Right lobe of liver (tissue), 6 donors: ENCODE results near the gene GJC1. TPM values are rescaled to one million over a fixed set of nuclear protein-coding genes. Genes with fewer than 3 reads are reported as not detected.

ENCODE experiments used
- ATAC-seq, 4 donors: fragments of 200-7000 bp; cut with Tn5 transposase; one replicate each; pipeline ENCODE4 v1.9.1; 2020; ENCODE audit warnings: mild to moderate bottlenecking in 4 of 4, moderate library complexity in 4 of 4
- DNase-seq, 3 donors: peaks; one replicate each; pipeline ENCODE4 v3.0.0-alpha.2; 2020
- H3K27ac ChIP-seq, 3 donors: fragments of 200-600 bp; one replicate each; pipeline ENCODE4 v1.8.0; 2022
- H3K27me3 ChIP-seq, 2 donors: fragments of 200-600 bp; one replicate each; pipeline ENCODE4 v1.8.0; 2022
- H3K36me3 ChIP-seq, 4 donors: fragments of 200-600 bp; sonication (generic) in 1 of 4; one replicate each; pipeline versions ENCODE4 v1.5.1 to v1.8.0; 2017 to 2022; ENCODE audit warnings: control low read depth in 1 of 4
- H3K4me1 ChIP-seq, 4 donors: fragments of 200-600 bp; sonication (generic) in 1 of 4; one replicate each; pipeline versions ENCODE4 v1.5.1 to v1.8.0; 2017 to 2022; ENCODE audit warnings: control low read depth in 1 of 4
- H3K4me3 ChIP-seq, 3 donors: fragments of 200-600 bp; one replicate each; pipeline ENCODE4 v1.8.0; 2022
- H3K9me3 ChIP-seq, 4 donors: fragments of 200-600 bp; sonication (generic) in 1 of 4; one replicate each; pipeline versions ENCODE4 v1.5.1 to v1.8.0; 2017 to 2022; ENCODE audit warnings: control low read depth in 1 of 4
- POLR2A ChIP-seq: fragments of 450-650 bp; IDR thresholded peaks from one replicate; pipeline ENCODE4 v1.6.1; 2017; ENCODE audit warnings: antibody characterized with exemption, mild to moderate bottlenecking
- WGBS: methylation state at CpG from one replicate; pipeline ENCODE4 v1.1.6; 2018; ENCODE audit warnings: low coverage, low lambda C conversion rate; ENCODE audit not compliant: insufficient coverage; ENCODE audit errors: missing lambda C conversion rate; 5-methylcytosine and 5-hydroxymethylcytosine counted together
- intact Hi-C, 2 donors: fragments of 100-400 bp; cut with DNase I; formaldehyde crosslinking; loops; one replicate each; pipeline versions ENCODE4 v1.11.2 to v1.14.1; 2022
- total RNA-seq, 6 experiments: library from RNA; depleted of rRNA in 2 of 6; stranded (reverse); fragments of >200 nt in 2 of 6; fragmentation: NEBNext Ultra II Directional in 3 of 6; extraction: Animal tissue kit (Norgen Biotek cat#: 25700) in 3 of 6; gene quantifications; one replicate each; pipeline versions ENCODE4 v1.1.0 to v1.2.4, GENCODE V29; 2016 to 2023
- TF ChIP-seq, protein P1 (sequence below), 4 donors: fragments of 200-600 bp in 3 of 4; fragments of 450-650 bp in 1 of 4; IDR thresholded peaks; one replicate each; pipeline versions ENCODE4 v1.5.1 to v1.8.0; 2016 to 2022; ENCODE audit warnings: antibody characterized with exemption in 4 of 4, mild to moderate bottlenecking in 2 of 4
- donor health status: DM: no; HTN: yes; CAD: no.
- donor health status: DM: no; HTN: no; CAD: no.
- donor health status: DM: no; HTN: no; CAD: no.
- donor health status: DM: no; HTN: yes; CAD: no.
- donor health status: DM: no; HTN: yes; CAD: no.

Gene GJC1
- total RNA-seq, 6 experiments from 2014 or later, result 0.18 to 0.84 (median 0.33) TPM

GRCh38 chr17:44780161-44780560 is 49.9 kb downstream of the GJC1 start:
- intact Hi-C loops, result no loop called here
- Histone ChIP-seq H3K4me1 (peaks cover 0 to 9% (median 1%) of the 10 kb centered on the region in 4 donors), H3K27ac (no peak overlapping the region), H3K4me3 (no peak overlapping the region), H3K27me3 (no peaks in the 10 kb centered on the region), H3K9me3 (no peaks in the 10 kb centered on the region), H3K36me3 (no peaks in the 10 kb centered on the region)
- no peak for DNase-seq
- TF ChIP-seq POLR2A, result no peak
- TF ChIP-seq, protein P1, sequence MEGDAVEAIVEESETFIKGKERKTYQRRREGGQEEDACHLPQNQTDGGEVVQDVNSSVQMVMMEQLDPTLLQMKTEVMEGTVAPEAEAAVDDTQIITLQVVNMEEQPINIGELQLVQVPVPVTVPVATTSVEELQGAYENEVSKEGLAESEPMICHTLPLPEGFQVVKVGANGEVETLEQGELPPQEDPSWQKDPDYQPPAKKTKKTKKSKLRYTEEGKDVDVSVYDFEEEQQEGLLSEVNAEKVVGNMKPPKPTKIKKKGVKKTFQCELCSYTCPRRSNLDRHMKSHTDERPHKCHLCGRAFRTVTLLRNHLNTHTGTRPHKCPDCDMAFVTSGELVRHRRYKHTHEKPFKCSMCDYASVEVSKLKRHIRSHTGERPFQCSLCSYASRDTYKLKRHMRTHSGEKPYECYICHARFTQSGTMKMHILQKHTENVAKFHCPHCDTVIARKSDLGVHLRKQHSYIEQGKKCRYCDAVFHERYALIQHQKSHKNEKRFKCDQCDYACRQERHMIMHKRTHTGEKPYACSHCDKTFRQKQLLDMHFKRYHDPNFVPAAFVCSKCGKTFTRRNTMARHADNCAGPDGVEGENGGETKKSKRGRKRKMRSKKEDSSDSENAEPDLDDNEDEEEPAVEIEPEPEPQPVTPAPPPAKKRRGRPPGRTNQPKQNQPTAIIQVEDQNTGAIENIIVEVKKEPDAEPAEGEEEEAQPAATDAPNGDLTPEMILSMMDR (IDR thresholded peaks at IDR 0.05), result no peak
- WGBS, result 72% methylated on average over 7 of the region's 12 CpGs
- no peak for ATAC-seq

DNA sequence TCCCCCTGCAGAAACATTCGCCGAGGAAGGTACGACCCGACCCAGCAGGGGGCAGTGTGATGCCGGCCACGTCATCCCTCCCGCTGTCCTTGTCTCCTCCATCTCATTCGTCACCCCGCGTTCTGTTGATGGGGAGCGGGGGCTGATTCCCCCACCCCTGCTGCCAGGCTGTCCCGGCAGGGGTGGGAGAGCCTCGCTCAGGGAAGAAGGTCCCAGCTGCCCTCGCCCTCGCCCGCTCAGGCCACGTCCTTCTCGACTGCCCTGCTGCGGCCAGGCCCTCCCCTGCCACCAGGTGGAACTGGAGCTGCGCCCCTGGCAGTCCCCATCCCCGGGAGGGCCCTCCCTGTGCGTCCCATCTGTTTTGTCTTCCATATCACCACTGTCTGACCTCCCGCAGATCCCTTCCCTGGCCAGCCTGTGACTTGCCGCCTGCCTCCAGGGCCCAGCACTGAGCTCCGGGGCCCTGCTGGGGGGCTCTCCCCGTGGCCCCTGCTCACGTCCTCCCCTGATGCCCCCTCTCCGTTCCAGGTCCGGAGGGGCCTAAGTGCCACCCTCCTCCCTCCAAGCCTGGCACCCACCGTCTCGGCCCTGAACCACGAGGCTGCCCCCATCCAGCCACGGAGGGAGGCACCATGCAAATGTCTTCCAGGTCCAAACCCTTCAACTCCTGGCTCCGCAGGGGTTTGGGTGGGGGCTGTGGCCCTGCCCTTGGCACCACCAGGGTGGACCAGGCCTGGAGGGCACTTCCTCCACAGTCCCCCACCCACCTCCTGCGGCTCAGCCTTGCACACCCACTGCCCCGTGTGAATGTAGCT is 50.7 kb downstream of the GJC1 start:
- intact Hi-C loops, result loop anchor here in 1 of 2 donors (5.0 to 10.0 kb wide), 2 partner anchors 88 to 335 kb away; no protein-coding TSS in a partner anchor
- no peaks in the 10 kb centered on the region for H3K9me3 ChIP-seq
- no peak for TF ChIP-seq POLR2A
- TF ChIP-seq, protein P1 (IDR thresholded peaks at IDR 0.05), result peak; percentile 71 to 96 (median 90)
- no peaks in the 10 kb centered on the region for H3K27me3 ChIP-seq
- H3K27ac ChIP-seq, result no peak overlapping the region
- 8% methylated on average over 15 of the region's 36 CpGs for WGBS
- no peaks in the 10 kb centered on the region for H3K36me3 ChIP-seq
- ATAC-seq (peak; percentile 40 to 50 (median 46)), DNase-seq (peak; percentile 73 to 80 (median 78))
- peak overlapping the region; percentile 17 to 36 (median 27) for H3K4me3 ChIP-seq
- H3K4me1 ChIP-seq, result peaks cover 0 to 13% (median 3%) of the 10 kb centered on the region in 4 donors

DNA sequence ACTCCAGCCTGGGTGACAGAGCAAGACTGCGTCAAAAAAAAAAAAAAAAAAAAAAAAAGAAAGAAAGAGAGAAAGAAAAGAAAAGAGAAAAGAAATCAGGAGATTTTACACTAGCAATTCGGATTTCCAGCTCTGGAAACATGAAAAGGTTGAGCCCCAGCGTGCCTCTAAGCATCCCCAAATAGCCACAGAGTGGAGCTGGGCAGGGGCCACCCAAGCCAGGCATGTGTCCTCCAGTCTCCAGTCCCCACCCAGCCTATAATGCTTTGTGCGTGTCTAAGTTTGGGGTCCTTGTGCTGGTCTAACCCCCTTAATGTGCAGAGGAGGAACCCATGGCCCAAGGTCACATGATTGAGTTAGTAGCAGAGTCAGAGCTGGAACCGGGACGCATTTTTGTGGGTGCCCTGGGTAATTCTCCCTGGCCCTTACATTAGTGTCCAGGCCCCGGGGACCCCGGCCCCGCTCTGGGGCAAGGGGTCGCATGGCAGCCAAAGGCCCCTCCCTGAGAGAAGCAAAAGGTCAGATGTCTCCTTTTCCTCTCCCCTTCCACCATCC is 51.4 kb downstream of the GJC1 start:
- no peak for ATAC-seq
- TF ChIP-seq POLR2A, result no peak
- TF ChIP-seq, protein P1 (IDR thresholded peaks at IDR 0.05), result no peak
- intact Hi-C loops, result loop anchor here in 1 of 2 donors (5.0 to 10.0 kb wide), 2 partner anchors 89 to 336 kb away; no protein-coding TSS in a partner anchor
- Histone ChIP-seq H3K4me3 (no peak overlapping the region), H3K4me1 (peaks cover 0 to 13% (median 3%) of the 10 kb centered on the region in 4 donors), H3K9me3 (no peaks in the 10 kb centered on the region), H3K27me3 (no peaks in the 10 kb centered on the region), H3K27ac (no peak overlapping the region), H3K36me3 (no peaks in the 10 kb centered on the region)
- DNase-seq, result no peak
- WGBS, result 32% methylated on average over 3 of the region's 10 CpGs

GRCh38 chr17:44777394-44778348 is 52.4 kb downstream of the GJC1 start:
- intact Hi-C loops, result loop anchor here in 1 of 2 donors (5.0 to 10.0 kb wide), 2 partner anchors 90 to 337 kb away; no protein-coding TSS in a partner anchor
- ATAC-seq (no peak), DNase-seq (no peak)
- Histone ChIP-seq H3K27me3 (no peaks in the 10 kb centered on the region), H3K9me3 (no peaks in the 10 kb centered on the region), H3K36me3 (no peaks in the 10 kb centered on the region), H3K27ac (no peak overlapping the region), H3K4me3 (no peak overlapping the region), H3K4me1 (peaks cover 0 to 13% (median 3%) of the 10 kb centered on the region in 4 donors)
- no CpG with 5 or more reads among the region's 20 CpGs for WGBS
- TF ChIP-seq, protein P1 (IDR thresholded peaks at IDR 0.05), result no peak
- TF ChIP-seq POLR2A, result no peak
